ENCODE measurements around the gene SPATS1. TPM values are rescaled to one million over a fixed set of nuclear protein-coding genes. Genes with fewer than 3 reads are reported as not detected.

Gene SPATS1
- total RNA-seq, 6 experiments from 2014 or later, result not detected

DNA sequence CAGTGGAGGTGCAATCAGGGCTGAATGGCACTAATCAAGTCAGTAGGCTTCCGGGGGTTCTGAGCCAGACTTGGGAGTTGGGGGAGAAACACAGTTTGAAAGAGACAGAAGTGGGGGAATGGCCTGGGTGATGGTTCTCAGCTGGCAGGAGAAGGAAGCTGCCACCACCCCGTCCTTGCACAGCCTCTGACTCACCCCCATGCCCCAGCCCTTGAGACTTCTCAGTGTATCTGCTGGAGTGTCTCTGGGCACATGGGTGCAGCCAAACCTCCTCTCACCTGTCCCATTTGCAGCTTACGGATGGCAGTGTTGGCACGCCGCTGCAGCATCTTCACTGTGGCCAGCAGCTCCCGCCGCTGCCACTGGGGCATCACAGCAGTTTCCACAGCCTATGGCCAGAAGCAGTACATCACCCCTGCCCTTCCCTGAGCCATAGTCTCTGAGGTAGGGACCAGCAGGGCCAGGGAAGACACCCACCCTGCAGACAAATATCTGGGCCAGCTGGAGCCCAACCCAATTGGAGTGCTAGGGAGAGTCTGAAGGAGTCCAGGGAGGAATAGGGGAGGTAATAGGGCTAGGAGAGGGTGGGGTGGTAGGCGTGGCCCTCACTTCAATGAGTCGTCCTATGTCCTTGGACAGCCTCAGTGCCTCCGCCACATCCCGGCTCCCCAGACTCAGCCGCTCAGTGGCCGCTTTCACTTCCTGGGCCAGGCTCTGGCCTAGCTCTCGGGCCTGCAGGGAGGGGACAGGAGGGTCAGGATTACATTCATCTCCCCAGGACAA is 40.5 kb upstream of the SPATS1 start:
- peaks cover 0 to 27% (median 15%) of the 10 kb centered on the region in 4 donors for H3K36me3 ChIP-seq
- DNase-seq (no peak), ATAC-seq (no peak)
- no peak overlapping the region for H3K27ac ChIP-seq
- H3K27me3 ChIP-seq, result peaks cover 0 to 5% of the 10 kb centered on the region in 2 donors
- peaks cover 0 to 12% (median 5%) of the 10 kb centered on the region in 4 donors for H3K4me1 ChIP-seq
- no CpG with 5 or more reads among the region's 14 CpGs for WGBS (ENCODE audit: insufficient coverage, low coverage, low lambda C conversion rate, missing lambda C conversion rate)
- H3K9me3 ChIP-seq, result no peaks in the 10 kb centered on the region
- TF ChIP-seq POLR2A (IDR thresholded peaks at IDR 0.05) (no peak), CTCF (IDR thresholded peaks at IDR 0.05) (no peak)
- intact Hi-C loops (cut with DNase I), result no loop called here
- no peak overlapping the region for H3K4me3 ChIP-seq

- H3K4me1 ChIP-seq, result peaks cover 0 to 4% (median under 1%) of the 10 kb centered on the region in 4 donors
- ATAC-seq, result no peak
- no peak for DNase-seq
- no peak for TF ChIP-seq CTCF (IDR thresholded peaks at IDR 0.05)
- no peak for TF ChIP-seq POLR2A (IDR thresholded peaks at IDR 0.05)
- H3K9me3 ChIP-seq, result no peaks in the 10 kb centered on the region
- H3K27me3 ChIP-seq, result no peaks in the 10 kb centered on the region
- H3K27ac ChIP-seq, result no peak overlapping the region
- intact Hi-C loops (cut with DNase I), result no loop called here
- no peak overlapping the region for H3K4me3 ChIP-seq
- WGBS (ENCODE audit: insufficient coverage, low coverage, low lambda C conversion rate, missing lambda C conversion rate), result 80% methylated on average over 1 of the region's 12 CpGs
- H3K36me3 ChIP-seq, result peaks cover 0 to 27% (median 17%) of the 10 kb centered on the region in 4 donors
Measured at GRCh38 chr6:44302856-44303255, 39.6 kb upstream of the SPATS1 start.

DNA sequence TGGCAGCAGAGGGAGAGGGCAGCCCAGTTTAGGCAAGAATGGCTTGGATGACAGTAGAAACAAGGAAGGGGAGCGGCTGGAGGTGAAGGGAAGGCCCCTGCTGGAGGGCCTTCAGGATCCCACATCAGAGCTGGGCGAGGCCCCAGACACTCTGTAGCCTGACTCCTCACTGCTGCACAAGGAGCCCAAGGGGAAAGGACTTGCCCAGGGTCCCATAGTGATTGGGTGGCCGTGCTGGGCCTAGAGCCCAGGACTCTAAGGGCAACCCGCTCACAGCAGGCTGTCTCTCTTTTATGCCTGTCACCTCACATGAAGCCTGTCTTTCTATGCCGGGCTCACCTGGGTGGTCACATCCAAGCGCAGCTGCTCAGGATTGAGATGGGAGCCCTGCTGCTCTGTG is 38.6 kb upstream of the SPATS1 start:
- no peak for DNase-seq
- Histone ChIP-seq H3K4me3 (no peak overlapping the region), H3K27me3 (no peaks in the 10 kb centered on the region), H3K27ac (no peak overlapping the region), H3K4me1 (no peaks in the 10 kb centered on the region), H3K9me3 (no peaks in the 10 kb centered on the region), H3K36me3 (peaks cover 0 to 28% (median 17%) of the 10 kb centered on the region in 4 donors)
- intact Hi-C loops (cut with DNase I), result no loop called here
- 100% methylated on average over 1 of the region's 6 CpGs for WGBS (ENCODE audit: insufficient coverage, low coverage, low lambda C conversion rate, missing lambda C conversion rate)
- no peak for TF ChIP-seq CTCF (IDR thresholded peaks at IDR 0.05)
- TF ChIP-seq POLR2A (IDR thresholded peaks at IDR 0.05), result no peak
- ATAC-seq, result no peak

DNA sequence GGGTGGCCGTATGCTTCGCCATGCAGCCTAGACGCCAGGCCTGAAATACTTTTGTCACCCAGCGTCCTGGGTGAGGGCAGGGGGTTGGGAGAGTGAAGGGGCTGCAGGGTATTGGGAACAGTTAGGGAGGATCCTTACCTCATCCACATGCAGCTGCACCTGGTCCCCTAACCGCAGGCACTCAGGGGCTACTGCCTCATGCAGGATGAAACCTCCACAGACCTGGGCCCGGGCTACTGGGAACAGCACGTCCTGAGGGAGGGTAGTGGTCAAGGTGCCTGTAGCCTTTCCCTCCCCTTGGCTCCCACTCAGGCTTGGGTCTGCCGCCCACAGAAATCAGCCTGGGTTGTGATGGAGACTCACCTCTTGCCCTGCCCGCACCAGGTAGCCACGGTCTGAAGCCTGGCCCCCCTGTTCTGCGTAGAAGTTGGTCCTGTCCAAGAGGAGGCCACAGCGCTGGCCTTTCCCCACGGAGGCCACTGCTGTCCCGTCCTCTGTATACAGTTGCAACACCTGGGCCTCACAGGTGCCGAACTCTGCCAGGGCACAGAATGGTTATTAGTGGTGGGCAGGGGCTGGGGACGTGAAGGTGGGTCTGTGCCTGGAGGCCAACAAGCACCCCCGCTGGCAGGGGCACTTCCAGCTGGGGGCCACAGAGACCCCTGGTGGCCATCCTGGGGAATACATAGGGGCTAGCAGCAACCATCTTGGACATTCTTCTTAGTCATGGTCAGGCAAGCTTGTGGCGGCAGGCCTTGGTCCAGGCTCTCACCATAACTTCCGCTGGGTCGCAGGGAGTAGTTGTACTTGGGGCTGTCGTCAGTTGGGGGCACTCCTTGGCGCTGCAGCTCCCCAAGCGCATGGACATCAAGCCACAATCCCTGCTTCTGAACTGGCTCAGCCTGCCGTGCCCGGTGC is 37.9 kb upstream of the SPATS1 start:
- ATAC-seq (peak; percentile 42 to 68 (median 62)), DNase-seq (no peak)
- Histone ChIP-seq H3K27me3 (no peaks in the 10 kb centered on the region), H3K36me3 (peaks cover 0 to 35% (median 20%) of the 10 kb centered on the region in 4 donors), H3K4me3 (no peak overlapping the region), H3K9me3 (no peaks in the 10 kb centered on the region), H3K4me1 (no peaks in the 10 kb centered on the region), H3K27ac (no peak overlapping the region)
- no CpG with 5 or more reads among the region's 25 CpGs for WGBS (ENCODE audit: insufficient coverage, low coverage, low lambda C conversion rate, missing lambda C conversion rate)
- TF ChIP-seq POLR2A (IDR thresholded peaks at IDR 0.05) (no peak), CTCF (IDR thresholded peaks at IDR 0.05) (peak; percentile 53 to 67 (median 64))
- intact Hi-C loops (cut with DNase I), result no loop called here
